ENCODE results near the gene NCOA3. TPM values are rescaled to one million over a fixed set of nuclear protein-coding genes. Genes with fewer than 3 reads are reported as not detected.

Gene NCOA3
- total RNA-seq, 1 experiment from 2014 or later = 23.3 TPM

DNA sequence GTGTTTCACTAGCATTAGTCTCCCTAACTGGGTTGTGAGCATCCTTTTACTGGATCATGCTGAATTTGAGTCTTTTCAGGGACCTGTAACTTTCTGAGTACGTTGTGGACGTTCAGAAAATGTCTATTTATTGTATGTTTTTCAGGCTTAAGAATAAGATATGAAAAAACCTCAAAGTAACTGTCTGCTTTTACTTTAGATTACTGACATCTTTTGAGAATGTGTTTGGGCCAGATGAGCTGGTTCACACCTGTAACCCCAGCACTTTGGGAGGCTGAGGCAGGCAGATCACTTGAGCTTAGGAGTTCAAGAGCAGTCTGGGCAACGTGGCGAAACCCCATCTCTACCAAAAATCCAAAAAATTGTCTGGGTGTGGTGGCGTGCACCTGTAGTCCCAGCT lies 32.7 kb downstream of the NCOA3 start:
- H3K4me3 Mint-ChIP-seq = no peak overlapping the region
- Histone ChIP-seq H2AFZ (ENCODE audit: low read length) (no peak overlapping the region), H3K23me2 (ENCODE audit: insufficient read length, low read depth, low read length, poor library complexity, severe bottlenecking) (no peaks in the 10 kb centered on the region), H3K9me3 (ENCODE audit: control insufficient read depth, low read depth, low read length) (no peaks in the 10 kb centered on the region), H3K27ac (ENCODE audit: insufficient read length, low read depth, low read length) (no peak overlapping the region), H3K18ac (ENCODE audit: insufficient read length, low read depth, low read length) (no peak overlapping the region), H4K20me1 (ENCODE audit: control insufficient read depth, insufficient read depth, insufficient read length) (no peaks in the 10 kb centered on the region), H2BK20ac (ENCODE audit: low read depth, low read length, poor library complexity, severe bottlenecking) (no peak overlapping the region), H4K8ac (replicated peaks; ENCODE audit: insufficient read length, low read depth, low read length) (no peak overlapping the region), H3T11ph (ENCODE audit: low read length) (no peak overlapping the region), H3K27me3 (ENCODE audit: insufficient read depth, low read length) (no peaks in the 10 kb centered on the region), H2BK12ac (ENCODE audit: insufficient read length, low read depth, low read length) (no peak overlapping the region), H4K91ac (ENCODE audit: insufficient read length, low read depth, low read length) (no peak overlapping the region), H3K4ac (ENCODE audit: low read depth, low read length) (no peak overlapping the region), H3K9ac (ENCODE audit: extremely low read depth, insufficient read length, low read length) (no peak overlapping the region), H3K14ac (ENCODE audit: insufficient read depth, low read length) (no peak overlapping the region), H3K56ac (ENCODE audit: insufficient read length, low read depth, low read length) (no peak overlapping the region), H3K79me2 (ENCODE audit: insufficient read depth, low read length) (peaks cover 10% of the 10 kb centered on the region; the same call in 1 of the 2 replicates), H2BK120ac (ENCODE audit: low read depth, low read length, poor library complexity, severe bottlenecking) (no peak overlapping the region), H2BK5ac (ENCODE audit: insufficient read length, low read length) (no peak overlapping the region), H3K23ac (ENCODE audit: insufficient read length, low read depth, low read length) (no peak overlapping the region), H3K4me2 (ENCODE audit: insufficient read depth, insufficient read length, low read length) (no peak overlapping the region), H4K5ac (ENCODE audit: insufficient read length, low read depth, low read length) (no peak overlapping the region), H3K79me1 (ENCODE audit: insufficient read depth, low read depth, low read length, poor library complexity, severe bottlenecking) (peaks cover 3% of the 10 kb centered on the region), H2BK15ac (ENCODE audit: low read depth, low read length) (no peak overlapping the region), H3K4me1 (ENCODE audit: insufficient read depth, low read length) (no peaks in the 10 kb centered on the region), H2AK5ac (ENCODE audit: insufficient read length, low read length) (no peak overlapping the region)
- DNase-seq = no peak
- peaks cover 12 to 14% of the 10 kb centered on the region in 2 experiments; a peak in 3 of 4 replicates for H3K4me1 Mint-ChIP-seq
- no peaks in the 10 kb centered on the region for H3K9me3 Mint-ChIP-seq
- peak overlapping the region in 1 of 3 experiments; percentile 78; a peak in 1 of 7 replicates for H3K27ac Mint-ChIP-seq
- peaks cover 0 to 4% (median 0%) of the 10 kb centered on the region in 3 experiments; a peak in 3 of 7 replicates for H3K36me3 Mint-ChIP-seq (ENCODE audit: insufficient read depth in 1 of 3, low read depth in 3 of 3)
- H3K27me3 Mint-ChIP-seq (ENCODE audit: low read depth) = no peaks in the 10 kb centered on the region
- TF ChIP-seq, protein P1, sequence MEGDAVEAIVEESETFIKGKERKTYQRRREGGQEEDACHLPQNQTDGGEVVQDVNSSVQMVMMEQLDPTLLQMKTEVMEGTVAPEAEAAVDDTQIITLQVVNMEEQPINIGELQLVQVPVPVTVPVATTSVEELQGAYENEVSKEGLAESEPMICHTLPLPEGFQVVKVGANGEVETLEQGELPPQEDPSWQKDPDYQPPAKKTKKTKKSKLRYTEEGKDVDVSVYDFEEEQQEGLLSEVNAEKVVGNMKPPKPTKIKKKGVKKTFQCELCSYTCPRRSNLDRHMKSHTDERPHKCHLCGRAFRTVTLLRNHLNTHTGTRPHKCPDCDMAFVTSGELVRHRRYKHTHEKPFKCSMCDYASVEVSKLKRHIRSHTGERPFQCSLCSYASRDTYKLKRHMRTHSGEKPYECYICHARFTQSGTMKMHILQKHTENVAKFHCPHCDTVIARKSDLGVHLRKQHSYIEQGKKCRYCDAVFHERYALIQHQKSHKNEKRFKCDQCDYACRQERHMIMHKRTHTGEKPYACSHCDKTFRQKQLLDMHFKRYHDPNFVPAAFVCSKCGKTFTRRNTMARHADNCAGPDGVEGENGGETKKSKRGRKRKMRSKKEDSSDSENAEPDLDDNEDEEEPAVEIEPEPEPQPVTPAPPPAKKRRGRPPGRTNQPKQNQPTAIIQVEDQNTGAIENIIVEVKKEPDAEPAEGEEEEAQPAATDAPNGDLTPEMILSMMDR (conservative IDR thresholded peaks at IDR 0.05) = no peak
- no CpG with 5 or more reads among the region's 5 CpGs for WGBS (ENCODE audit: extremely low coverage, insufficient read length, low lambda C conversion rate)

All from H9 (cell line).